Measurements from ENCODE around the gene DDX1. TPM values are rescaled to one million over a fixed set of nuclear protein-coding genes. Genes with fewer than 3 reads are reported as not detected.

DDX1 gene
- polyA plus RNA-seq, 1 donor (not counting 4 experiments of a cell fraction or from before 2014, with no cell fraction given): 140 TPM

GRCh38 chr2:15665067-15665942 is 73.6 kb downstream of the DDX1 start:
- Histone ChIP-seq H3K4me2 (ENCODE audit: control insufficient read depth, extremely low read depth, insufficient read depth, low read depth, low read length) (no peak overlapping the region), H3K4me1 (ENCODE audit: control insufficient read depth, extremely low read depth, insufficient read depth, low read length) (peaks cover 28% of the 10 kb centered on the region), H3K36me3 (ENCODE audit: control insufficient read depth in 2 of 2, extremely low read depth in 1 of 2, insufficient read depth in 2 of 2, low read length in 2 of 2) (no peaks in the 10 kb centered on the region), H3K4me3 (ENCODE audit: control insufficient read depth in 2 of 3, extremely low read depth in 1 of 3, insufficient read depth in 2 of 3, low read depth in 1 of 3, low read length in 3 of 3) (no peak overlapping the region), H3K27me3 (ENCODE audit: control insufficient read depth, extremely low read depth, insufficient read depth, low read length) (no peaks in the 10 kb centered on the region), H3K27ac (ENCODE audit: control insufficient read depth, insufficient read depth, low read length) (no peak overlapping the region), H4K20me1 (ENCODE audit: control insufficient read depth, extremely low read depth, insufficient read depth, low read length) (no peaks in the 10 kb centered on the region), H3K9ac (ENCODE audit: control insufficient read depth, extremely low read depth, insufficient read depth, low read length) (no peak overlapping the region), H3K79me2 (ENCODE audit: control insufficient read depth, insufficient read depth, low read length) (no peaks in the 10 kb centered on the region), H2AFZ (ENCODE audit: control insufficient read depth, low read length) (no peak overlapping the region), H3K9me1 (ENCODE audit: control insufficient read depth, extremely low read depth, insufficient read depth, low read length) (no peaks in the 10 kb centered on the region), H3K9me3 (ENCODE audit: control insufficient read depth, low read depth, low read length) (no peaks in the 10 kb centered on the region)
- dilution Hi-C loops (cut with MboI; ENCODE audit: extremely low pct_ligation_motif_present, low sequenced_read_pairs): no loop called here
- no peak for DNase-seq (ENCODE audit: low read depth, low spot score)
- no peak for TF ChIP-seq EZH2 (IDR thresholded peaks at IDR 0.05; ENCODE audit: low read length)
- TF ChIP-seq, protein P1, sequence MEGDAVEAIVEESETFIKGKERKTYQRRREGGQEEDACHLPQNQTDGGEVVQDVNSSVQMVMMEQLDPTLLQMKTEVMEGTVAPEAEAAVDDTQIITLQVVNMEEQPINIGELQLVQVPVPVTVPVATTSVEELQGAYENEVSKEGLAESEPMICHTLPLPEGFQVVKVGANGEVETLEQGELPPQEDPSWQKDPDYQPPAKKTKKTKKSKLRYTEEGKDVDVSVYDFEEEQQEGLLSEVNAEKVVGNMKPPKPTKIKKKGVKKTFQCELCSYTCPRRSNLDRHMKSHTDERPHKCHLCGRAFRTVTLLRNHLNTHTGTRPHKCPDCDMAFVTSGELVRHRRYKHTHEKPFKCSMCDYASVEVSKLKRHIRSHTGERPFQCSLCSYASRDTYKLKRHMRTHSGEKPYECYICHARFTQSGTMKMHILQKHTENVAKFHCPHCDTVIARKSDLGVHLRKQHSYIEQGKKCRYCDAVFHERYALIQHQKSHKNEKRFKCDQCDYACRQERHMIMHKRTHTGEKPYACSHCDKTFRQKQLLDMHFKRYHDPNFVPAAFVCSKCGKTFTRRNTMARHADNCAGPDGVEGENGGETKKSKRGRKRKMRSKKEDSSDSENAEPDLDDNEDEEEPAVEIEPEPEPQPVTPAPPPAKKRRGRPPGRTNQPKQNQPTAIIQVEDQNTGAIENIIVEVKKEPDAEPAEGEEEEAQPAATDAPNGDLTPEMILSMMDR (optimal IDR thresholded peaks at IDR 0.05 in 1 of 3, IDR thresholded peaks at IDR 0.05 in 1 of 3, conservative IDR thresholded peaks at IDR 0.05 in 1 of 3; ENCODE audit: extremely low read depth in 1 of 3, insufficient read depth in 2 of 3, low read length in 3 of 3): peak in 1 of 3 experiments; percentile 19
- FAIRE-seq: no peak

- H3K79me2 ChIP-seq (ENCODE audit: control insufficient read depth, insufficient read depth, low read length): no peaks in the 10 kb centered on the region
- no peak overlapping the region for H2AFZ ChIP-seq (ENCODE audit: control insufficient read depth, low read length)
- dilution Hi-C loops (cut with MboI; ENCODE audit: extremely low pct_ligation_motif_present, low sequenced_read_pairs): no loop called here
- no peaks in the 10 kb centered on the region for H4K20me1 ChIP-seq (ENCODE audit: control insufficient read depth, extremely low read depth, insufficient read depth, low read length)
- no peaks in the 10 kb centered on the region for H3K36me3 ChIP-seq (ENCODE audit: control insufficient read depth in 2 of 2, extremely low read depth in 1 of 2, insufficient read depth in 2 of 2, low read length in 2 of 2)
- H3K4me2 ChIP-seq (ENCODE audit: control insufficient read depth, extremely low read depth, insufficient read depth, low read depth, low read length): no peak overlapping the region
- no peak overlapping the region for H3K27ac ChIP-seq (ENCODE audit: control insufficient read depth, insufficient read depth, low read length)
- H3K4me3 ChIP-seq (ENCODE audit: control insufficient read depth in 2 of 3, extremely low read depth in 1 of 3, insufficient read depth in 2 of 3, low read depth in 1 of 3, low read length in 3 of 3): no peak overlapping the region
- H3K9me1 ChIP-seq (ENCODE audit: control insufficient read depth, extremely low read depth, insufficient read depth, low read length): no peaks in the 10 kb centered on the region
- H3K9ac ChIP-seq (ENCODE audit: control insufficient read depth, extremely low read depth, insufficient read depth, low read length): no peak overlapping the region
- no peaks in the 10 kb centered on the region for H3K9me3 ChIP-seq (ENCODE audit: control insufficient read depth, low read depth, low read length)
- DNase-seq (ENCODE audit: low read depth, low spot score) (no peak), FAIRE-seq (no peak)
- H3K27me3 ChIP-seq (ENCODE audit: control insufficient read depth, extremely low read depth, insufficient read depth, low read length): no peaks in the 10 kb centered on the region
- TF ChIP-seq, protein P1 (optimal IDR thresholded peaks at IDR 0.05 in 1 of 3, IDR thresholded peaks at IDR 0.05 in 1 of 3, conservative IDR thresholded peaks at IDR 0.05 in 1 of 3; ENCODE audit: extremely low read depth in 1 of 3, insufficient read depth in 2 of 3, low read length in 3 of 3): no peak
- TF ChIP-seq EZH2 (IDR thresholded peaks at IDR 0.05; ENCODE audit: low read length): no peak
- peaks cover 28% of the 10 kb centered on the region for H3K4me1 ChIP-seq (ENCODE audit: control insufficient read depth, extremely low read depth, insufficient read depth, low read length)
Observed at GRCh38 chr2:15665943-15666460, 74.3 kb downstream of the DDX1 start.

Data from keratinocyte (primary cell).